K562 (cell line): ENCODE data around the gene CEP192.

Experiments
- BRD4 ChIP-seq: fragments of 200-600 bp; sonication (generic); IDR thresholded peaks from 2 replicates; pipeline ENCODE4 v1.6.1; 2017; ENCODE audit warnings: inconsistent platforms
- PTRF ChIP-seq: fragments of 450-650 bp; IDR thresholded peaks from 2 replicates; pipeline ENCODE4 v1.6.1; 2016; ENCODE audit warnings: mild to moderate bottlenecking, missing genetic modification characterization, missing compliant biosample characterization
- YY1 ChIP-seq, 3 experiments: IDR thresholded peaks; 2 replicates each; pipeline ENCODE4 v1.6.1; 2011; ENCODE audit warnings: low read length in 2 of 3, mild to moderate bottlenecking in 2 of 3, moderate library complexity in 2 of 3, borderline replicate concordance in 1 of 3, control low read depth in 1 of 3, low read depth in 1 of 3; ENCODE audit not compliant: insufficient read depth in 3 of 3, insufficient replicate concordance in 2 of 3, control insufficient read depth in 1 of 3, insufficient read length in 1 of 3; ENCODE audit errors: extremely low read depth in 1 of 3
- ZBTB1 ChIP-seq: sonication (generic); formaldehyde crosslinking; IDR thresholded peaks from 2 replicates; pipeline ENCODE4 v1.8.1; 2023; ENCODE audit warnings: missing genetic modification reagents, low read depth, mild to moderate bottlenecking, borderline replicate concordance
- TF ChIP-seq, protein P1 (sequence below), 3 experiments: IDR thresholded peaks in 2 of 3; conservative IDR thresholded peaks in 1 of 3; 2 replicates each; pipeline ENCODE4 v1.5.1; 2011 to 2012; ENCODE audit warnings: low read length in 3 of 3, mild to moderate bottlenecking in 3 of 3, control low read depth in 2 of 3, improper control_type of control experiment in 1 of 3, inconsistent platforms in 1 of 3, low read depth in 1 of 3, mixed read lengths in 1 of 3, moderate library complexity in 1 of 3; ENCODE audit not compliant: insufficient read depth in 2 of 3

DNA sequence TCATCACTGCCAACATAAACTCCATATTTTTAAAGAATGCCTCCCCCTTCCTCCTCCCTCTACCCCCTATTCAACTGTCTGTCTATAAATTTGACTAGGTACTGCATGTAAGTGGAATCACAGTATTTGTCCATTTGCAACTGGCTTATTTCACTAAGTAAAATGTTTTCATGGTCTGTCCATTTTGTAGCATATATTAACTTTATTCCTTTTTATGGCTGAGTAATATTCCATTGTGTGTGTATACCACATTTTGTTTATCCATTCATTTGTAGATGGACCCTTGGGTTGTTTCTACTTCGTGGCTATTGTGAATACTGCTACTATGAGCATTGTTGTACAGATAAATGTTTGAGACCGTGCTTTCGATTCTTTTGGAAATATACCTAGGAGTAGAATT lies 32.7 kb upstream of the CEP192 start:
- TF ChIP-seq YY1 (IDR thresholded peaks at IDR 0.05; ENCODE audit: borderline replicate concordance in 1 of 3, control insufficient read depth in 1 of 3, extremely low read depth in 1 of 3, insufficient read depth in 3 of 3, insufficient read length in 1 of 3, insufficient replicate concordance in 2 of 3, low read depth in 1 of 3, low read length in 2 of 3) (no peak), ZBTB1 (CRISPR knock-in tag) (no peak), PTRF (tag) (no peak), BRD4 (no peak)
- TF ChIP-seq, protein P1, sequence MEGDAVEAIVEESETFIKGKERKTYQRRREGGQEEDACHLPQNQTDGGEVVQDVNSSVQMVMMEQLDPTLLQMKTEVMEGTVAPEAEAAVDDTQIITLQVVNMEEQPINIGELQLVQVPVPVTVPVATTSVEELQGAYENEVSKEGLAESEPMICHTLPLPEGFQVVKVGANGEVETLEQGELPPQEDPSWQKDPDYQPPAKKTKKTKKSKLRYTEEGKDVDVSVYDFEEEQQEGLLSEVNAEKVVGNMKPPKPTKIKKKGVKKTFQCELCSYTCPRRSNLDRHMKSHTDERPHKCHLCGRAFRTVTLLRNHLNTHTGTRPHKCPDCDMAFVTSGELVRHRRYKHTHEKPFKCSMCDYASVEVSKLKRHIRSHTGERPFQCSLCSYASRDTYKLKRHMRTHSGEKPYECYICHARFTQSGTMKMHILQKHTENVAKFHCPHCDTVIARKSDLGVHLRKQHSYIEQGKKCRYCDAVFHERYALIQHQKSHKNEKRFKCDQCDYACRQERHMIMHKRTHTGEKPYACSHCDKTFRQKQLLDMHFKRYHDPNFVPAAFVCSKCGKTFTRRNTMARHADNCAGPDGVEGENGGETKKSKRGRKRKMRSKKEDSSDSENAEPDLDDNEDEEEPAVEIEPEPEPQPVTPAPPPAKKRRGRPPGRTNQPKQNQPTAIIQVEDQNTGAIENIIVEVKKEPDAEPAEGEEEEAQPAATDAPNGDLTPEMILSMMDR (IDR thresholded peaks at IDR 0.05 in 2 of 3, conservative IDR thresholded peaks at IDR 0.05 in 1 of 3; ENCODE audit: insufficient read depth in 2 of 3, low read depth in 1 of 3, low read length in 3 of 3): no peak
